ENCODE results near the gene SLC39A11. TPM values are rescaled to one million over a fixed set of nuclear protein-coding genes. Genes with fewer than 3 reads are reported as not detected.

Gene SLC39A11
- total RNA-seq, 2 donors from 2014 or later: 18.1 to 20.1 TPM

DNA sequence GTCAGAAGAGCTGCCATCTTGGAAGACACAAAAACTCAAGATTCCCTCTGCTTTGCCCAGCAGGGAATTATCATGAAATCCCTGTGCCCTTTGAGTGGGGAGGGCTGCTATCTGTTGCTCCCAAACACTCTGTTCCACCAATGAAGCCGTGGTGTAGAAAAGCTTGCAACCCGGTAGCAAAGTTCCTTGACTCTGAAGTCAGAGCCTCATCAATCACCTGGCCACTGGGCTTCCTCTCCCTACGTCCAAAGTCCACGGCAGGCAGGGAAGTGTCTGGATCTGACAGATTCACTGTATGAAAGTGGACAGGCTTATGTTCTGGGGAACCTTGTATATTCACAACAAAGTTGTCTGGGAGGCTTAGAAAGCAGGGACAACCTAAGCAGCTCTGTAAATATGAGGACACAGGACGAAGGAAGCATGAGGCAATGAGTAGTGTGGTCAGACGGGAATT lies 343.3 kb downstream of the SLC39A11 start:
- DNase-seq: no peak
- Histone ChIP-seq H3K4me1 (ENCODE audit: control insufficient read depth, insufficient read depth, low read length) (no peaks in the 10 kb centered on the region), H3K36me3 (ENCODE audit: control insufficient read depth, insufficient read depth, low read length) (no peaks in the 10 kb centered on the region), H3K4me3 (ENCODE audit: low read length) (no peak overlapping the region), H3K9me3 (ENCODE audit: control insufficient read depth, low read length) (no peaks in the 10 kb centered on the region), H3K9ac (ENCODE audit: extremely low read depth, low read length, poor library complexity, severe bottlenecking) (no peak overlapping the region), H3K27me3 (ENCODE audit: control insufficient read depth, insufficient read depth, low read length, poor library complexity, severe bottlenecking) (no peaks in the 10 kb centered on the region), H3K27ac (ENCODE audit: low read depth, low read length) (no peak overlapping the region)
- H3K27ac Mint-ChIP-seq: no peak overlapping the region
- TF ChIP-seq, protein P1, sequence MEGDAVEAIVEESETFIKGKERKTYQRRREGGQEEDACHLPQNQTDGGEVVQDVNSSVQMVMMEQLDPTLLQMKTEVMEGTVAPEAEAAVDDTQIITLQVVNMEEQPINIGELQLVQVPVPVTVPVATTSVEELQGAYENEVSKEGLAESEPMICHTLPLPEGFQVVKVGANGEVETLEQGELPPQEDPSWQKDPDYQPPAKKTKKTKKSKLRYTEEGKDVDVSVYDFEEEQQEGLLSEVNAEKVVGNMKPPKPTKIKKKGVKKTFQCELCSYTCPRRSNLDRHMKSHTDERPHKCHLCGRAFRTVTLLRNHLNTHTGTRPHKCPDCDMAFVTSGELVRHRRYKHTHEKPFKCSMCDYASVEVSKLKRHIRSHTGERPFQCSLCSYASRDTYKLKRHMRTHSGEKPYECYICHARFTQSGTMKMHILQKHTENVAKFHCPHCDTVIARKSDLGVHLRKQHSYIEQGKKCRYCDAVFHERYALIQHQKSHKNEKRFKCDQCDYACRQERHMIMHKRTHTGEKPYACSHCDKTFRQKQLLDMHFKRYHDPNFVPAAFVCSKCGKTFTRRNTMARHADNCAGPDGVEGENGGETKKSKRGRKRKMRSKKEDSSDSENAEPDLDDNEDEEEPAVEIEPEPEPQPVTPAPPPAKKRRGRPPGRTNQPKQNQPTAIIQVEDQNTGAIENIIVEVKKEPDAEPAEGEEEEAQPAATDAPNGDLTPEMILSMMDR (conservative IDR thresholded peaks at IDR 0.05): no peak
- no peaks in the 10 kb centered on the region for H3K27me3 Mint-ChIP-seq (ENCODE audit: insufficient read depth)
- no peak overlapping the region for H3K4me3 Mint-ChIP-seq
- H3K4me1 Mint-ChIP-seq: no peaks in the 10 kb centered on the region
- peaks cover 3% of the 10 kb centered on the region for H3K36me3 Mint-ChIP-seq (ENCODE audit: low read depth)
- 90 to 93% methylated on average over 6 of the region's 6 CpGs for WGBS, 2 experiments (ENCODE audit: insufficient coverage in 1 of 2, insufficient read length in 1 of 2)
- H3K9me3 Mint-ChIP-seq: peaks cover 3% of the 10 kb centered on the region

DNA sequence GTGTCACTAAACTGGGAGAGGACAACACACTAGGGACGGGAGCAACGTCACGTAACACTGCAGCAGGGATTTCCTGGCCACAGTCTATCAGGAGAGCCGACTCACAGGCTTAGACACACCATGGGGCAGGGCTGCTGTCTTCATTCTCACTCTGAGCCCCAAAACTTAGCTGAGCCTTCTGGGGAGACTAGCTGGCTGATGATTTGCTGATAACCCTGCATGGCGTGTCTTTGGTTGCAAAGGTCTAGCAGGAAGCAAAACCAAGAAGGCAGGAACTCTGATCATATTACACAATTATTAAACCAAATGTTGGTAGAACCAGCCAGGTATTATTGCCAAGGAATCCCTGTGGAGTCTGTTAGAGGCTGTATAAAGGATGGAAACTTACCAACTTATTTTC lies 345.0 kb downstream of the SLC39A11 start:
- WGBS, 2 experiments (ENCODE audit: insufficient coverage in 1 of 2, insufficient read length in 1 of 2): 93 to 100% methylated on average over 2 to 5 of the region's 5 CpGs
- H3K9me3 ChIP-seq (ENCODE audit: control insufficient read depth, low read length): no peaks in the 10 kb centered on the region
- Mint-ChIP-seq H3K9me3 (peaks cover 3% of the 10 kb centered on the region), H3K4me1 (peaks cover 10% of the 10 kb centered on the region), H3K27ac (no peak overlapping the region), H3K36me3 (ENCODE audit: low read depth) (peaks cover 3% of the 10 kb centered on the region), H3K27me3 (ENCODE audit: insufficient read depth) (no peaks in the 10 kb centered on the region), H3K4me3 (no peak overlapping the region)
- no peaks in the 10 kb centered on the region for H3K27me3 ChIP-seq (ENCODE audit: control insufficient read depth, insufficient read depth, low read length, poor library complexity, severe bottlenecking)
- DNase-seq: no peak
- no peak overlapping the region for H3K27ac ChIP-seq (ENCODE audit: low read depth, low read length)
- no peaks in the 10 kb centered on the region for H3K36me3 ChIP-seq (ENCODE audit: control insufficient read depth, insufficient read depth, low read length)
- no peaks in the 10 kb centered on the region for H3K4me1 ChIP-seq (ENCODE audit: control insufficient read depth, insufficient read depth, low read length)
- no peak overlapping the region for H3K9ac ChIP-seq (ENCODE audit: extremely low read depth, low read length, poor library complexity, severe bottlenecking)
- TF ChIP-seq, protein P1 (conservative IDR thresholded peaks at IDR 0.05): no peak
- no peak overlapping the region for H3K4me3 ChIP-seq (ENCODE audit: low read length)

DNA sequence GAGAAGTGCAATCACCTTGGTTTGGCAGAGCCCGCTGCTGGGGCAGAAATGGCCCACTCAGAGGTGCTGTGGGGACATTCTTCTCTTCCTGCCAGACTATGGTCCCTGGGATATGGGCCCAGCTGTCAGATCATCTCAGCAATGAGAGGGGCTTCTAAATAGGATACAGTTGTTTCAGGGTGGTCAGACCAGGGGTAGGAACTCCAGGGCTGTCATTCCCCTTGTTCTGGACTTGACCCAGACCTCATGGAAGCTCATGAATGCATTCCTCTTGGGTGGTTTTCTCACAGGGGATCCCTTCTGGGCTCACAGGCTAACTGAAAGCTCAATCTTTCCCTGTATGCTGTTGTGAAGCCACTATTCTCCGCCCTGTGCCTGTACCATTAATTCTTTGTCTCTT lies 347.2 kb downstream of the SLC39A11 start:
- no peak for DNase-seq
- Histone ChIP-seq H3K9me3 (ENCODE audit: control insufficient read depth, low read length) (no peaks in the 10 kb centered on the region), H3K36me3 (ENCODE audit: control insufficient read depth, insufficient read depth, low read length) (no peaks in the 10 kb centered on the region), H3K27ac (ENCODE audit: low read depth, low read length) (no peak overlapping the region), H3K27me3 (ENCODE audit: control insufficient read depth, insufficient read depth, low read length, poor library complexity, severe bottlenecking) (no peaks in the 10 kb centered on the region), H3K9ac (ENCODE audit: extremely low read depth, low read length, poor library complexity, severe bottlenecking) (no peak overlapping the region), H3K4me1 (ENCODE audit: control insufficient read depth, insufficient read depth, low read length) (no peaks in the 10 kb centered on the region), H3K4me3 (ENCODE audit: low read length) (no peak overlapping the region)
- Mint-ChIP-seq H3K4me3 (no peak overlapping the region), H3K4me1 (peaks cover 10% of the 10 kb centered on the region), H3K9me3 (peaks cover 3% of the 10 kb centered on the region), H3K27ac (no peak overlapping the region), H3K36me3 (ENCODE audit: low read depth) (peaks cover 3% of the 10 kb centered on the region), H3K27me3 (ENCODE audit: insufficient read depth) (no peaks in the 10 kb centered on the region)
- WGBS, 2 experiments (ENCODE audit: insufficient coverage in 1 of 2, insufficient read length in 1 of 2): 80 to 92% methylated on average over 2 of the region's 2 CpGs
- TF ChIP-seq, protein P1 (conservative IDR thresholded peaks at IDR 0.05): no peak
